Germinal center (tissue), 1 donor: ENCODE results near the gene KCNIP4.
"Not testable (repeated sequence)": the region's sequence is repeated elsewhere in the genome, so short reads cannot be mapped to it uniquely, and the experiment has no call there.

Source experiments
- DNase-seq: peaks from one replicate; pipeline ENCODE4 v3.0.0; 2012; ENCODE audit warnings: mixed read lengths, low spot score

Gene KCNIP4

DNA sequence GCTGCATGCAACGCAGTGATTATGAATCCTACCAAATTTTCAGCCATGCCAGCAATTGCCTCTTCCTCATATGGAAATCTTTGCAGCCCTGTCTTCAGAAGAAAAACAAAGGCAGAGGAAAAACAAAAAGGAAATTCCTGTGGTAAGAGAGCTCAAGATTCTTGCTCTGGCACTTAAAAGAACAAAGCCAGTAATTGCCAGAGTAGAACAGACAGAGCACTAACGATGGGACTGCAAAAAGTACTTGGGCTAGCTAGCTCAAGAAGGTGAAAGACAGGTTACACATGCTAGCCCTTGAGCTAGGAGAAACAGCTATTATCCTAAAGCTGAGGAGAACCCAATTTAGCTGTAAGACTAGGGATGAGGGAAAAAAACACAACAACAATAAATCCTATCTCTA lies 582.3 kb downstream of the KCNIP4 start:
- no peak for DNase-seq

DNA sequence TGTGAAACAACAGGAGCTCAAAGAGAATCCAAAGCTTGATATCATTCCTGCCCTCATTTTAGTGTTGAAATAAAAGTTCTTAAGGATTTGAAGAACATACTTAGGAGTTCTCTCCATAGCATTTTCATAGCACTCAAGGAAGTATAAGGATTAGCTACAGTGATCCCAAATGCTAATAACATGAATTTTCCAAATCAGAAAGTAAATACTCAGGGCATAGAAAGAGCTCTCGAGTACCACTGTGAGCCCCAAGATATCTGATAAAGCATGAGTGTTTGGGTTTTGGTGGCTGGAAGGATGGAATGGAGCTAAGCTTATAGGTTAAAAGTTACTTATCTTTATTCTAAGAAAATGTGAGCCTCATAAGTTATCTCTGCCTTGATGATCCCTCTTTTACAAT lies 584.9 kb downstream of the KCNIP4 start:
- no peak for DNase-seq

DNA sequence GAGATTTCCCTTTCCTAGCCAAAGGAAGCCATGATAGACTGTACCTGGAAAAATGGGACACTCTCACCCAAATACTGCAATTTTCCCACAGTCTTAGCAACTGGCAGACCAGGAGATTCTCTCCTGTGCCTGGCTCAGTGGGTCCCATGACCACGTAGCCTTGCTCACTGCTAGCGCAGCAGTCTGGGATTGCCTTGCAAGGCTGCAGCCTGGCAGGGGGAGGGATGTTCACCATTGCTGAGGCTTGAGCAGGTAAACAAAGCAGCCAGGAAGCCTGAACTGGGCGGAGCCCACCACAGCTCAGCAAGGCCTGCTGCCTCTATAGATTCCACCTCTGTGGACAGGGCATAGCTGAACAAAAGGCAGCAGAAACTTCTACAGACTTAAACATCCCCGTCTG lies 596.2 kb downstream of the KCNIP4 start:
- not testable (repeated sequence) for DNase-seq

DNA sequence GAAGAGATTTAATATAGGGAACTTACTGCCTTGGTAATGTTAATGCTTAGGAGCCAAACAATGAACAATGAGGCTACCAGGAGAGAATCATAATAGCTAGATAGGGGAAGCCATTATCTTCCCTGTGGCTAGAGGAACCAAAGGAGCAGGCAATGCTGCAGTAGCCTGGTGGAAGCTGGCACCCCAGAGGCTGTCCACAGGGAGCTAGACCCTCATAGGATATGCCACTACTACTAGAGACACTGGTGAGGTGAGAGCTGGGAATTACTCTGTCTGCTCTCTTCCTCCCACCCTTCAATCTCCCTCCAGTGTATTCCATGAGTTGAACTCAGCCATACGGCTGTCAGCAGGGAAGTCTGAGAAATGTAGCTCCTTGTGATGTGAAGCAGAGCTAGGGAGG lies 601.4 kb downstream of the KCNIP4 start:
- DNase-seq, result no peak

DNA sequence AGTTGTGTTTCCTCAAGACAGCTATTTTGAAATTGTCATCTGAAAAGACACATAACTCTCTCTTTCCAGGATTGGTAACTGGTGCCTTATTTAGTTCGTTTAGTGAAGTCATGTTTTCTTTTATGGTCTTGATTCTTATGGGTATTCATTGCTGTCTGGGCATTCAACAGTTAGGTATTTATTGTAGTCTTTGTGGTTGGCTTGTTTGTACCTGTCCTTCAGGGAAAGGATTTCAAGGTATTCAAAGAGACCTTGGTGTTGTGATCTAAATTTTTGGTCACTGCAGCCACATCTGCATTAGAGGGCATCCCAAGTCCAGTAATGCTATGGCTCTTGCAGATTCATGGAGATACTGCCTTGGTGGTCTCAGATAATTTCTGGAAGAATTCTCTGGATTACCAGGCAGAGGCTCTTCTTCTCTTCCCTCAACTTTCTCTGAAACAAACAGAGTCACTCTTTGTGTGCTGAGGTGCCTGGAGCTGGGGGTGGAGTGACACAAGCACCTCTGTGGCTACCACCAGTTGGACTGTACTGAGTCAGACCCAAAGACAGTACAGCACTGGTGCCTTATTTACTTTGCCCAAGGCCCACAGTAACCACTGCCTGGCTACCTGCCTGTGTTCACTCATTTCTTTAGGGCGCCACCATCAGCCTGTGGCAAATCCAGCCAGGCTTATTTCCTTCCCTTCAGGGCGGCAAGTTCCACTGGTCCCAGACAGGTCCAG lies 620.4 kb downstream of the KCNIP4 start:
- no peak for DNase-seq

DNA sequence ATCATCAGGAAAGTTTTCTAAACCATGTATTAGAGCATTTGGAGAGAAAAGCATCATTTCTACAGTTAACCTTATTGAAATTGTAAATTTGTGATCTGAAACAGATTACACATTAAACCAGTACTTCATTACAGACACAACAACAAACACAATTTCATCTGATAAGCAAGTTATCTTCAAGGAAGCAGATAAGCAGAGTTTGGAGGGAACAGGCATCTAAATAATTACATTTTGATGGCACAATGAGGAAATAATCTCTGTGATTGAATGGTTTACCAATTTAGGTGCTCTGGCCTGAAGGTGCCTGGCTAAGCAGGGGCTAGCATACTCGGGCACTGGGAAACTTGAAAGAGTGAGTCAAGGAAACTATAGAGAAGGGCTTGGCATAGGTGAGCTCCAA lies 628.5 kb downstream of the KCNIP4 start:
- no peak for DNase-seq

DNA sequence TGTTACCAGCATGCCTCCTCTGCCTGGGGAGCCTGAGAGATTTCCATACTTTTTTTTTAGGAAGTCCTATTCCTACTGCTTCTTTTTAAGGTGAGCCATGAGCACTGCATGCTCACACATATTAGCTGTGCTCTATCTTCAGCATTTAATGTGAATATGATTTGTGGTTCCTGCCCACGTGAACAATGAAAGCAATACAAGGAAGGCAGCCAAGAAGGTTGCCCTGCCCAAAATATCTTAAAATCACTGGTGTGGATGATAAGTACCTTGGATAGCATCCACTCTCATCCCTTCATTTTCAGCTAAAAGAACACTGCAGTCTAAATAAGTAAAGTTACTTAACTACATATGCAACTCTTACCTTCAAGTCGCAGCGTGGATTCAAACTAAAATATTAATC lies 640.9 kb downstream of the KCNIP4 start:
- DNase-seq, result no peak

DNA sequence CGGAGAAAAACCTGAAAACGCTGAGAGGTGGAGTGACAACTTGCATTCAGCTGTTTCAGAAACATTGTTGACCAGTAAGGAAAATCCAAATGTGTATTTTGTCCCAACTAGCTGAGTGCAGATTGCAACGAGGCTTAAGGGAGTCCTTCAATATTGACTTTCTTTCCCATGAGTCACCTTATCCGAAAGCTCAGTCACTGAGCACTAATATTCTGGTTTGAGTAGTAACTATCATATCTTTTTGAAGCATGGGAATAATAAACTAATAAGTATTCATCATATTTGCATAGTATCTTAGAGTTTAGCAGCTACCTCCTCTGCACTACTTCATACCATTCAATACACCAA lies 644.1 kb downstream of the KCNIP4 start:
- DNase-seq, result no peak

DNA sequence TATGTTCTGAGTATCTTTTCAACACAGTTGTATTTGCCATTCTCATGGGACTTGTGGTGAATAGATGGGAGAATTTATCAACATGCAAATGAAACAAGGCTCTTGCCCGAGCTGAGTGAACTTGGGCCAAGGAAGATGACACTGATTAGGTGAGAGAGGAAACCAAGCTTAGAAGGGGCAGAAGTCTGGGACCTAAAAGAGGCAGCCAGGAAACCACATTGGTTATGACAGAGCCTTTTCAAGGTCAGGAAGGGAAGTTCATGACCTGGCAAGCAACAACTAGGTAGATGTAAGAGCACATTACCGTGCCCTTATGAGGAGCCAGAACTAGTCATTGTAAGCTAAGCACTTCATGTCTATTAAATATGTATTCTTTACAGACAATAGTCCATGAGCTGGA lies 658.0 kb downstream of the KCNIP4 start:
- no peak for DNase-seq

DNA sequence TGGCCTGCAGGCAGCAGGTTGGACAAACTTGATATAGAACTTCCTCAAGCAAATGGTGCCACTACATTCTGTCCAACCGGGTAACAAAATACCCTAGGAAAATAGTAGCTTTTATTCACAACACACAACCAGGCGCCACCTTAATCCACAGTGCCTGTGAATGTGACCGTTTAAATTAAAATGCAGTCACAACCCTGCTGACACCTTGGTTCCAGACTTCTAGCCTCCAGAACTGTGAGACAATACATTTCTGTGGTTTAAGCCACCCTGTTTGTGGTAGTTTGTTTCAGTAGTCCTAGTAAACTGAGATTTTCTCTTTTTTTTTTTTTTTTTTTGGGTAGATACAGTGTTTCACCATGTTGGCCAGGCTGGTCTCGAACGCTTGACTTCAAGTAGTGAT lies 672.5 kb downstream of the KCNIP4 start:
- DNase-seq, result no peak

DNA sequence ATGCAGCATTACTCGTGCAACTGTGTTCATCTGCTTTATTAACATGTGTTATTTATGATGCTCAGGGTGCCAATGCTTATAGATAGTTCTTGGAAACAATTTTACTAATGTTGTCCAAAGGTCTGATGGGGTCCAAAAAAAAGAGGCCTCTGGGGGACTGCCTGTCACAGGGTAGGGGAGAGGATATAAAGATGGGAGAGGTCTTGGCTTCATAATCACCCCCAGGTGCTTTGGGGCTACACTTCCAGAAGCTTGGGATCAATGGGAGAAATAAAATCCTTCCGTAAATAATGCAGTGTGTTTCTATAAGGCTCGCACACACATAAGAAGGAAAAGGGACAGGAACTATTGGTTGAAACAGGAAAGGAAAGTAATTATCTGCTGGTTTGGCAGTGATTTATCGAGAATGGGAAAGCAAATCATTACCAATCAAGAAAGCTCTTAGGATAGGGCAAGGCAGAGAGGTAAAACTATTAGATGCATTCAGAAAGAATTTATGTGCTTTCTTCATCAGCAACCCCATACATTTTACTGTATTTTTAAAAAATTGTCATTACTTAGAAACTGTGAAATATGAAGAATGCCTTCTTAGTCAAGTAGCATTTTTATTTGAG lies 677.0 kb downstream of the KCNIP4 start:
- no peak for DNase-seq

DNA sequence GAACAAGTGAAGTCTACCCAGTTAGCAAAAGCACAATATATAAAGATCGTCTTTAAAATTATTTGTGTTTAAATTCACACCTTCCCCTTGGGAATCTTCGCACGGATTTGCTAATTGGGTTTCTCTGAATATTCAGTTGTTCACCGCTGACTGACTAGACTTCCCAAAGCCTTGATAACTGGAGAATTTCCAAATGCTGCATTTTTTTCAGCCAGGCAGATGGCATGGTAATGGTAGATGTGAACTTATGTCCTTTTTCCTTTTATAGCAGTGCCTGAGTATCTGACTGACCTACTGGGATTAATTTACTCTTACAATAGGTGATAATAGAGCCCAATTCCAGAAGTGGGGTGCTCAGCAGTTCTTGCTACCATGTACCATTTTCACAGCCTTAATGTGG lies 700.2 kb downstream of the KCNIP4 start:
- no peak for DNase-seq

DNA sequence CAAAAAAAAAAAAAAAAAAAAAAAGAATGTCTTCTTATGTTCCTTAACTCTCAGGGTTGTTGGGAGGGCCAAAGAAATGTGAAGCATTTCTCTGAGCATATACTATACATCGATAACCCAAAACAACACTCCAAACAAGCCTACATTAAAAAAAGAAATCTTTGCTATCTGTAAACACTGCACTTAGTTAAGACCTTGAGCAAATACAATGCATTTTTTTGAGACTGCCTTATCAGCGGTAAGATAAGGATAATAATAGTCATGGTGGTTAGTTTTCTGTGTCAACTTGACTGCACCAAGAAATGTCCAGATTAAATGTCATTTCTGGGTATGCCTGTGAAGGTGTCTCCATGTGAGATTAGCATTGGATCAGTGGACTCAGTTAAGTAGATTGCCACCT lies 706.4 kb downstream of the KCNIP4 start:
- DNase-seq, result no peak

DNA sequence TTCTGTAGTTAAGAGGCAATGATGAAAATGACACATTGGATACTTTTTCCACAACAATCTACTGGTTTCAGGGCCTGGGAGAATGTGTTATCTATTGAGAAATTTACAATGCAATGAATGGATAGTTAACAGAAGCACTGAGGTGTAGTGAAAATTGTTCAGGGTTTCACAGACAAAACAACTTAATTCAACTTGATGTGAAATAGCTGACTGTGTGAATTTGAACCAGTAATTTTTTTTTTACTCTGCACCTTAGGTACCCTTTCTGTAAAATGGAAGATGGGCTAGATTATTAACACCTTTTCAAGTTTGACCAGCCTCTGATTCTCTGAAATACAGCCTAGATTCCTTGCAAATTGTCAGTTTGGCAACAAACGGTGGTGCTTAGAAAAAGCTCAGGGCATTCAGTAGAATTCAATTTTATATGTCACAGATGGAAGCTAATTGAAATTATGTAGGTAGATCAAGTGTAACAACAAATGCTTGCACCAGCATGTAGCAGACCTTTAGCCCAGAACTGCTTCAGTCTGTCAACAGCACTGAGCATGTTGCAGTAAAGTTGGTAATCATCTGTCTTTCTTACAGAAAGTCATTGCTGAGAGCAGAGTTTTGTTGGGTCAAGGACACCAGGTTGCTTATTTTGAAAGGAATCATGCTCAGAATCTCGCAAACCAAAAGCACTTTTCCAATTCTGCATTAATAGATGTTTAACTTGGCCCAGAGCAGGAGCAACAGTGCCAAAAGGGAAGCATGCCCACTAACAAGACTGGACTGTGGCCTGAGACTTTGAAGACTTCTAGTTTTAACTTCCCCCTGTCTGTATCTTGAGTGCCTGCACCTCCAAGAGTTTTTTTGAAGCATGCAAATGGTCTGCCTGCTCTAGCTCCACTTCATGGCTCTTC lies 721.7 kb downstream of the KCNIP4 start:
- DNase-seq, result no peak

DNA sequence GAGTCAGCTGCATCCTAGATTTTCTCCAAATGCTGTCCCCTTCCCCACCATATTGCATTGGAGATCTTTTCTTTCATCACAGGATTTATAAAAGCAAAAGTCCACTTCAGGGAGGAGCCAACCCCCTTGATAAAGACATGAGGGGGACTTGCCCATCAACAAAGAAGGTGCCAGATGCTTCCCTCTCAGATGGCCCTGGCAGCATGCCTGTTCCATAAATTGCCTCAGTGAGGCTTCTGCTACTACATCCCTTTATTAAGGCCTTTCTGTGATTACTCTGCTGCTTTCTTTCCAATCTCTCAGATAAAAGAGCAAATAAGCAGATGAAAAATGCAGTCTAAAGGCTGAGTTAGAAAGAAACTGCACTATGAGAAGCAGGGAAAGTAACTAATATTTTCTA lies 736.7 kb downstream of the KCNIP4 start:
- no peak for DNase-seq

DNA sequence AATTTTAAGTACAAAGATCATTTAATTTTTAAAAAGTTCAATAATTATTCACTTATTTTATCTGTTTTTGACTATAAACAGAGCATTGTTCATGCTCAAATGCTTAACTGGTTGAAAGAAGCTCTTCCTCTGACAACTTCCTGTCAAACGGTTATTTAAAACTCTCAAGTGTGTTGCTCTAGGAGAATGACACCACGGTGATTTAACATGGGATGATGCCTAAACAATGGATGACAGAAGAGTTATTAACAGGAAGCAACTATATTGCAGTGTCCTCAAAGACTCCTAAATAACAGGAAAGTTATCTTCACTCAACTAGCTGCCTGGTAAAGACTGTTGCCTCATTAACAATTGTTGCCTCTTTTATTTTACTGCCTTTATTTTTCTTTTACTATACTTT lies 738.7 kb downstream of the KCNIP4 start:
- no peak for DNase-seq

DNA sequence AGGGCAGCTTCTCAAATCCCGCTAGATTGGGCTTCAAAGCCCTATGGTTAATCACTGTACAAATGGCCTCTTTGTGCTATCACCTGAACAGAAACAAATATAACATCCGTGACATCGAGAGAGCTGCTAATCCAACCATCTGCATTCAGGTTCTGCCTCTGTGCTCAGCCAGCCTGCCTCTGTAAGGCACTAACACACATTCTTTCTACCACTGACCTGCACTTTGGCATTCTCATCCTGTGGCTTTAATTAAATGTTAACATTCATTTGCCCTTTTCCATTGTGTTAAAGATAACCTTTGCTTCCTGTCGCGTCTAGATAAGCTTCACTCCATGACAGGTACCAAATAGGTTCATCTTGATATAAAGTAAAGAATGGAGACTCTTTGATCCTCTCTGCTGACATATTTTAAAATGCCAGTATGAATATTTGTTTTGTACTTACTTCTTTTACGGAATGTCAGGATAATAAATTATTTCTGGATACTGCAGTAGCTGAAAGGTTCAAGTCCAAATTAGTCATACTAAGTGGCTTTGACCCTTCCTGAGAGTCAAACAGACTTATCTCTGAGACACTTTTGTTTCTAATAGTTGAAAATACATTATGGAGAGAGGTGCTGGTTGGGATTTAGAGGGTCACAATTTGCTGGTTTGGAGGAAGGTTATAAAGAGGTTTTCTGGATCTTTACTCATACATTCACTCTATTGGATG lies 742.6 kb downstream of the KCNIP4 start:
- DNase-seq, result no peak

DNA sequence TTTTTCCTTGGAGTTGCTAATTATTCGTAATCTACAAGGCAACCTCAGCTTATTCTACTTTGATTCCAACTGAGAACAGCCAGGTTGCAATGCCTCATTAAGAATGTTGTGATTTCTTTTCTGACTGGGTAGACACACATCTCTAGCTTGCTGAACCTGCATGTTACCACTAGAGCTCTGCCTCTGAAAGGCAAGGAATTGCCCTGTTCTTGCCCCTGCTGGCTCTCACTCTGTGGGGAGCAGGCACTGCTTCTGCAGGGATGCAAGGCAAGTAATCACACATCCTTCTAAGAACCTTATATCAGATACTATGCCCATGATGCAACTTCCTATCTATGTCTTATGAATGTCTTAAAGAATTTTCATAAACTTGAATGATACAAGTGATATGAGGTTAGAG lies 745.2 kb downstream of the KCNIP4 start:
- DNase-seq, result no peak

DNA sequence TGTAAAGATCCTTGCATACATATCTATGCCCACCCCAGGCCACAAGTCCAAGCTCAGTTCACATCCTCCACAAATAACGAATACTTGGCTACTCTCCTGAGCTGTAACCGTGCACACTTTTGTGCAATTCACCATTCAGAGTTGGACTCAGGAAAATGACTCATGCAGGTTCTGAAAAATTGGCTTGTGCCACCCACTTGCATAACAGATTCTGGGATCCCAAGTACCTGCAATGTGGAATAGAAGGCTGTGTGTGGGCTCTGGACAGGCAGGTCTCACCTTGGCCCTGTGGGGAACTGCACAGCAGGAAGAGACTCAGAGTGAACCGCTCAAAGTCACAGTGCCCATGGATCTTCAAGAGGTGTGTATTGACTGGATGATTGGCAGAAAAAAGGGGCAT lies 745.6 kb downstream of the KCNIP4 start:
- DNase-seq, result no peak

DNA sequence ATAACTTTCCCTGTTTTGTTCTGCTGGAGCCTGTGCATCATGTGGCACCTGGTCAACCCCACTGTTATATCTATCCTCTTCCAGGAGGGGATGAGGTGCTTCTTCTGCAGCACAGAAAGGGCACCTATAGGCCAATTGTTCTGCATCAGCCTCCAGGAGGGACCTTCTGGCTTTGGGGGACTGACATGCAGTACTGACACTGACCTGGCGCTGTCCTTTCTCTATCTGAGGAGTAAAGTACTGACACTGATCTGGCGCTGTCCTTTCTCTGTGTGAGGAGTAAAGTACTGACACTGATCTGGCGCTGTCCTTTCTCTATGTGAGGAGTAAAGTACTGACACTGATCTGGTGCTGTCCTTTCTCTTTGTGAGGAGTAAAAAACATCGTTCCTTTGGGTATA lies 749.9 kb downstream of the KCNIP4 start:
- DNase-seq, result no peak

DNA sequence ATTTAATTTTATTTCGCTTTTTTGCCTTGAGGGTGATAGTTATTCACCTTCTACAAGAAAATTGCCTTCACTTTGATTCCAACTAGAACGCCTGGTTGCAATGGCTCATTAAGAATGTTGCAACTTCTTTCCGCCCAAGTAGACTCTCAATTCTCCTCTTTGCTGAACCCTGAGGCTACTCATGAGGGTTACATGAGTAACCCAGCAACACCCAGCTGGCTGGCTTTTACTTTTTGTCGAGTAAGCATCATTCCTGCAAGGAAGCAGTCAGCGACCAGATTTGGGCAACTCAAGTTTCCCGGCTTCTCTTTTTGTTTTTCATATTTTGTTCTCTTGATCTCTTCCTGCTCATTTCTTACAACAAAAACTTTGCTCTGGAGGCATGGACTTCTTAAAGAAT lies 752.9 kb downstream of the KCNIP4 start:
- no peak for DNase-seq

DNA sequence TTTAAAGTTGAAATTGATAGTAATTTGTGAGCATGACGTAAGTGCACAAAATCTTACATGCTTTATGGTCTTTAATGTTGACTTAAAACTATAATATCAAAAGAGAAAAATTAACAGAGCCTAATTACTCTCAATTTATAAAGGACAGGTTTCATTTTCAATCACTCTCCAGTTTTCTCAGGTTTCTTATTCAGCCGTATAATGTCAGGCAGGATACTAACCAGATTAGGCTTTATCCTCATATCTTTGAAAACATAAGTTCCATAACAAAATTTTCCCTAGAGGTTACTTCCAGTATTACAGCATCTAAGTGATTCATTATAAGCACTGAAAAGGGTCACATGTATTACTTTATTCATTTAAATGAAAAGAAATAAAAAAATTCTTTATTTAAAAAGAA lies 756.2 kb downstream of the KCNIP4 start:
- DNase-seq, result no peak

DNA sequence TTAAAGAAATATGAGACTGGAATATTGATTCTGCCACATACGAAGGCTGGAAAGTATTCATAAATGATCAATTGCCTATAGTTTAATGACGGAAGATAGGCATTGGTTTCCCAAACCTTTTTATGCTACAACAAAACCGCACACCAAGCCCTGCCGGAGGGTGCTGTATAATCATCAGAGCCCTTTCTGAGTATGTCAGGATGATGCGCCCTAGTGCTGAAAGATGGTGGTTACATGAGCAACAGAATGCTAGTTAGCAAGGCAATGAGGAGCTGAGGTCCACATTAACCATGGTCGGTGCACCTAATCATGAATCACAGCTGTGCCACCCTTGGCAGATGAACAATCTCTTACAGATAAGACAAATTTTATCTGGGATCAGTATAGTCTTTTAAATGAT lies 757.3 kb downstream of the KCNIP4 start:
- no peak for DNase-seq
